NCI-H128 (cell line): Measurements from ENCODE around the gene PIP4P1.

Source experiments
- DNase-seq: peaks from one replicate; lab custom pipeline; 2025; ENCODE audit not compliant: unreplicated experiment; lab: John Stamatoyannopoulos, UW

The PIP4P1 gene

DNA sequence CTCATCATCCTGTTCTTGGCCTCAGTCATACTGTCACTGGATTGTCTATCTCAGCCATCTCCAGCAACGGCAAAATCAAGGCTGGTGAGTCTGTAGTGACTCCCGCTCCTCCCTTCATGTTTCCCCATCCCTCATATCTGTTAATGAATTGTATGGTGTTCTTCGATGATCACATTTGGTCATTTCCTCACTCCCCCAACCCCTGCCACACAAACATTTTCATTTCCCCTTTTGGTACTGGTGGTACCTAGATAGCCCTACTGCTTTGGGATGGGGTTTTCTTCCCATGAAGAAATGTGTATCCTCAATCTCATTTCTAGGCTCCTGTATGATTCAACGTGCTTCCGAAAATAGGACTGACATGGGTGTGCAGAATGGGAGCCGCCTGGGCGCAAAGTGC lies 22.6 kb downstream of the PIP4P1 start:
- DNase-seq: no peak

DNA sequence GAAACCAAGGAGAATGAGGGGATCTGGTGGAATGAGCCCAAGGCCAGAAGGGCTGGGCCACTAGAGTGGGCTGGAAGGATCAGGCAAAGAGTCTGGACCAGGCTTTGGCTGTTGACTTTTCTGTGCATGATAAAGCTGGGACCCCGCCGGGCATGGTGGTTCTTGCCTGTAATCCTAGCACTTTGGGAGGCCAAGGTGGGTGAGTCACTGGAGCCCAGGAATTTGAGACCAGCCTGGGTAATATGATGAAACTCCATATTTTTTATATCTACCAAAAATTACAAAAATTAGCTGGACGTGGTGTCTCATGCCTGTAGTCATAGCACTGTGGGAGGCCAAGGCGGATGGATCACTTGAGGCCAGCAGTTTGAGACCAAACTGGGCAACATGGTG lies 24.9 kb downstream of the PIP4P1 start:
- no peak for DNase-seq

DNA sequence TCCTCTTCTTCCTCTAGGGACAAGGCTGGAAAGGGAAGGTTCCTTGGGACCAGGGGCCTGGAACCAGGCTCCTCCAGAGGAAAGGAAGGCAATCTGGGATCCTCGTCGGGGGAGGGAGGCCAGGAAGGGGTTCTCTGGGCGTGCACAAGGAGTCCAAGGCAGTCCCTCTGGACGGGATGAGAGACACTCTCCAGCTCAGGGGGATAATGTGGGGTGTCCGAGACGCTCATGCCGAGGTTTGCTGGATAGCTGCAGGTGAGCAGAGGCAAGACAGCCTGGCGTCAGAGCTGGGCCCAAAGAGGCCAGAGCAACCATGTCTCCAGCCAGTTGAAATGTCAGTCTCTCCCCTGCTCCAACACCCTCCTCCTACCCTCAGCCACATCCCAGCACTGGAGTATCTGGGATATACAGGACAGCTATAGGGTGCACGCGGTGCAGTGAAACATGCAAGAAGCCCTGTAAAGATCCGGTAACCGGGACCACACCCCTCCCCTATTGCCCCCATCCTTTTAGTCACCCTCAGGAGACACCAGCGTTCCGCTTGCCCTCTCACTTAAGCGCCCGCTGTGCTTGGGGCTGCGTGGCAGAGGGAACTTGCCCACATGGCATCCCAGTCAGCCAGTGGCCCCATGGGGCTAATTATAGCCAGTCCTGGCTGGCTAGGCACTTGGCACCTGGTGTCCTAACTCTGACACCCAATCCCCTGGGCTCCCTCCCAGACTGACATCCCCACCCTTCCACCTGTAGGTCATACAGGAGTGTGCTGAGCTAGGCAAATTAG lies 25.5 kb downstream of the PIP4P1 start, which contains the start of gene KLHL33:
Gene KLHL33 (minus strand): TSS at position 585 of the 781 bp plus-strand sequence. CDS start 355 bp downstream, at position 230.
- no peak for DNase-seq

DNA sequence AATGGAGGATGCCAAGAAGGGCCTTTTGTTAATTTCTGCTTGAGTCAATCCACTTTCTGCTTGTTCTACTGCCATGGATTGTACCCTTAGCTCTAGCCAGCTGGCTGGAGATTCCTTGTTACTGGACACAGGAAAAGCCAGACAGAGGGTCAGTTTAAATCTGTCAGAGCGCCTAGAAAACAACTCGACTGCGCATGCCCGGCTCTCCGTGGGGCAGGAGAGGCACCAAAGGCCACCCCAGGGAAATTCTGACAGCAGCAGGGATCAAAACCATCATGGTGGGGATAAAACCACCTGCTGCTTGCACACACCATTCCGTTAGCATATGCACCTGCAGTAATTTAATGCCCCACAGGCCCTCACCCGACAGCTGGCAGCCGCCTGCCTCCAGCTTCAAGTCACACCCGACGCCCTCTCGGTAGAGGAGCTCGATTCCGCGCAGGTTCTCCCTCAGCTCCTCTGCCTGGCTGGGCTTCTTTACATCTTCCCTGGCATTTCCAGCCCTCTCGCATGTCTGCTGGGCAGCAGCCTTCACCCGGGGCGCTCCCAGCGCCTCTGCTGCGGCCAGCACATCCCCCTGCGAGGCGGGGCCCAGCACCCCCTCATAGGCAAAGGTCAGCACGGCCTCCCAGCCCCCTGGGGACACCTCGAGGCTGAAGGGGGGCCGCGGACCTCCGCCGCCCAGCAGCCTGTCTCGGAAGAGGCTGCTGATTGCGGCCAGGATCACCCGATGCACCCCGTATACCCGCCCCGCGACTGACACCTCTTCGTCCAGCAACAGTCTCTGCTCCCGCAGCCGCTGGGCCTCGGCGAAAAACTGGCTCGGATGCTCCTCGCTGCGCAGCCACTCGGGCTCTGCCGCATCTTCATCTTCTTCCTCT lies 26.3 kb downstream of the PIP4P1 start:
- DNase-seq: no peak

DNA sequence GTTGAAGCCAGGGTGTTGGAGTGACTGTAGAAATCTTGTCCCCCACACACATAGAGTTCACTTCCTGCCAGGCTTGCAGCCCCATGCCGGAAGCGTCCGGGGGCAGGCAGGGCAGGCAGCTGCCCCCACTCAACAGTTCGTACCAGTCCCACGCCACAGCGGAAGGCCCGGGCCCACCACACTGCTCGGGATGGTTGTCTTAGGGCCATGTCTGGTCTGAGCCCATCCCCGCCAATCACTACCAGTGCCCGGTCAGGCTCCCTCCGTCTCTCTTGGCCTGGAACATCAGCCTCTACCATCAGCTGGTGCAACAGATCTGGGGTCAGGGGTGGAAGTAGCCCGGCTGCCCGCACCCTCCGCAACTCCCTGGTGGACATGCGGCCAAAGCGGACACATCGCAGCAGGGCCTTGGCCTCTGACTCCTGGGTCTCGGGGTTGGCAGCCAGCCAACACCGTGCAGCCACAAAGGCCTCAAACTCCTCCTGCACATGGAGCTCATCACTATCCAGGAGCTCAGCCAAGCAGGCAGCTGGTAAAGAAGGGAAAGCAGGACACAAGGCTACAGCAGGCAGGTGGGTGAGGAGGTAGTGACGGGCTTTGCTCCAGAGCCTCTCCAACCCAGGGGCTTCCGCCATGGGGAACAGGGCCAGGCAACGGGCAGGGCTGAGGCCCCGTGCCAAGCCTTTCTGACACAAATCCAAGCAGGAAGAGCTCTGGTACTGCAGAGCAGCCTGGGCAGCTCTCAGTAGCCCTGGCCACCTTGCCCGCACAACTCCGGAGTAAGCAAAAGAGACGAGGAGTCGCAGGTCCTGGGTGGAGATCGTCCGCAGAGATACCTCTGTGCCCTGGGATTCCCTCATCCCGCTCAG lies 31.2 kb downstream of the PIP4P1 start:
- DNase-seq: no peak

DNA sequence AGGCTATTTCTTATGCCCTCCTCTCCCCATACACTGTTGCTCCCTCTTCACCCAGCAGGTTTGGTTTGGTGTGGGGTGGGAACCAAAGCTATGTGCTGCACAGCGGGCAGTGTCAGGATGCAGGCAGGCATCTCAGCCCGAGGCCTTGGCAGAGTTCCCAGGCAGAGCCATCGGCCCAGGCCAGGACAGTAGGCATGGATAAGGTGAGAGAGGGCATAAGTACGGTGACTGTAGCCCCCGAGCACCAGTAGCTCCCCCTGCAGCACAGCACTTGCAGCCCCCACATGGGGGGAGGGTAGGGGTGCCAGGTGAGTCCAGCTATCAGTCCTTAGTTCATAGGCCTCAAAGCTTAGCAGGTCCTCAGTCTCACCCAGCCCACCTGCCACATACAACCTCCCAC lies 32.4 kb downstream of the PIP4P1 start:
- DNase-seq: no peak

DNA sequence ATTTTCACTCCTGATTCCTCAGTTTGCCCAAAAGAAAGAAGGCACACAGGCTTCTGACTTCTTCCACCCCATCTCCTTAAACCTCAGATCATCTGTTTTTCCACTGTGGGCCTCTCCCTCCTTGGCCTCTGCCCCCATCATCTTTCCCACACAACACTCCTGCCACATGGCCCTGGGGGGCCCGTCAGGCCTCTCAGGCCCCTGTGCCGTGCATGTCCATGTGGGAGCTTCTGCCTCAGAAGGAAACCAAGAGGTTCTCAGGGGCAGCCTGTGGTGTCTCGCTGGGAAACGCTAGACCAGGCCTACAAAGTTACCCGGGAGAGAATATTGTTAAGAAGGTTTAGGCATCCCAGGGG lies 33.2 kb downstream of the PIP4P1 start:
- no peak for DNase-seq

DNA sequence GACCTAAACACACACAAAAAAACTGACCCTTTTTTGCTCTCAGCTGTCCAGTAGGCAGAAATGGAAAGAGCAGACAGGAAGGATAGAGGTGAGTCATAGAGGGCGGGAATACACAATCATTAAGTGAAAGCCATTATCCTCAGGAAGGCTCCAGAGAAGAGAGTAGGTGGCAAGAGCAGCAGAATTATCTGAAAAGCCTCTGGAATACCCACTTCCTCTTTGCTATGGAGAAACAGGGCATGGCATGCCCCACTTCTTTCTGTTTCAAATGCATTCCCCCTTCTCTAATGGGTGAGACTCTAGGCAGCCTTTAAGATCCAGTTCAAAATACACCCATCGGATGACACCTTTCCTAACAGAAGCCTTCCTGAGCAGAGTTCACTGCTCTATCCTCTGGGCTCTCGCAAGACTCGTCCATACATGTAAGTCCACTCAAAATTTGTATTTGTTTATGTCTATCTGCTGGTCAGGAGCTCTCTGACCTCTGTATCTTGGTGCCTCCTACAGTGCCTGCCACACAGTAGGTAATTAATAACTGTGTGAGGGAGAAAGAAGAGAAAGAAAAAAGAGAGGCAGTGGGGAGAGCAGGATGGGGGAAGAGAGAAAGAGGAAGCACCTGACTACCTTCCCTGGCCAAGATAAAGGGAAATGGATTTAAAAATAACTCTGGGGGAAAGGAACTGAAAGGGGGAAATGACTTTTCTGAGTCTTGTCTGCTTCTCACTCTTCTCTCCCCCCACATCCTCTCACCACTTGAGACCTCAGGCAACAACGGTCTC lies 33.8 kb downstream of the PIP4P1 start:
- DNase-seq: no peak

DNA sequence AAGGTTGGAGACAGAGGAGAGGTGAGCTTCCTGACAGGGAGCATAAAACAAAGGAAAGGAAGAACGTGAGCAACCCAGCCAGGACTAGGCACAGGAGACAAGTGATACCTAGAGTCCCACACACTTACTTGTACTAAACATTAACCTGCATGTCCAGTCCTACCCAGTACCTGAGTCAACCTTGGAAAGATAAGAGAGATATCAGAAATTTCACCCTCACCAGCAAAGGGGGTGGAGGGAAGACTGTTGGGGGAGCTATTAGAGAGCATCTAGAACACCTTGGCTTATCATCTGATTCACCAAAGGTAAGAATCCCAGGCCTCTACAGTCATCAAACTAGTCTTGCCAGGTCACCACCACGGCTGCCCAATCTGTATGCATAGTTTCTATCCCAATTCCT lies 36.4 kb downstream of the PIP4P1 start:
- DNase-seq: no peak

DNA sequence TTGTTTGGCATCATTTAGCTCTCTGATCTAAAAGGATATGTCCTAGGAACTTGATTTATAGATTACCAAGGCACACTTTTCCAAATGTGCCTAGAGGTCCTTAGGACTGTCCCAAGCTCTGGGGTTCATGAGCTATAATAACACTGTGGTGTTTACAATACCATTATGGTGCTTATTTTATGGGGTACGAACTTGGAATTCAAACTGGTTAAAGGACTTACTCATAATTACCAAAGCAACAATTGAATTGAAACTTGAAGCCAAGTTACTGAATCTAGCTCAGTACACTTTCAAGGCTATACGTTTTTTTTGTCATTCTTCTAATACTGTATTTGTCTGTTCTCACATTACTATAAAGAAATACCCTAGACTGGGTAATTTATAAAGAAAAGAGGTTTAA lies 38.3 kb downstream of the PIP4P1 start:
- no peak for DNase-seq

DNA sequence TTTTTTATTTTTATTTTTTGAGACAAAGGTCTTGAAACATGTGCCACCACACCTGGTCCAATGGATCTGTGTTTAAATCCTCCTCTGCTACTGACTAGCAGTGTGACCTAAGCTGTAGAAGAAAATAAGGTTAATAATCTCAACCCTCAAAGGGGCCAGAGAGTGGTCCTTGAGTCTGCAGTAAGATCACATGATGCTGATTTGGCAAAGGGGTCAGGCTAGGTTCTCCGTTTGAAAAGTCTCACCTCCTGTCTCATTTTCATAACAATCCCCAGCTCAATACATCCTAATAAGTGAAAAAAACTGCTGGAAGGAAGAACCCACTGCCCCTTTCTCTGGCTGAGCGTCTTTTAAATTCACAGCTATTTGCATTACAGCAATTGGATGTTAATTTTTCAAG lies 40.0 kb downstream of the PIP4P1 start:
- no peak for DNase-seq

DNA sequence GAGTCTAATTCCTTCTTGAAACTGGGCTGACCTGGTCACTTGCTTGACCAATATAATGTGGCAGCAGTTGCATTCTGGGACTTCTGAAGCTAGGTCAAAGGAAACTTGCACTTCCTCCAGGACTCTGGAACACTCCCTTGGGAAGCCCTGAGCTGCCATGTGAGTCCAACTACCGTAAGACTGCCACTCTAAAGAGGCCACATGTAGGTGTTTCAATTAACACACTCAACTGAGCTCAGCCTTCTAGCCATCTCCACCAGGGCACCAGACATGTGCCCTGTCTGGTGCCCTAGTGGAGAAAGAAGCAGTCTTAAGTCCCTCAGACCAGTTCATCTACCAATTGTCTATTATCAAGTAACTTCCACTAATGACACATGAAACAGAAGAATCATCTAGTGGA lies 41.8 kb downstream of the PIP4P1 start:
- no peak for DNase-seq

DNA sequence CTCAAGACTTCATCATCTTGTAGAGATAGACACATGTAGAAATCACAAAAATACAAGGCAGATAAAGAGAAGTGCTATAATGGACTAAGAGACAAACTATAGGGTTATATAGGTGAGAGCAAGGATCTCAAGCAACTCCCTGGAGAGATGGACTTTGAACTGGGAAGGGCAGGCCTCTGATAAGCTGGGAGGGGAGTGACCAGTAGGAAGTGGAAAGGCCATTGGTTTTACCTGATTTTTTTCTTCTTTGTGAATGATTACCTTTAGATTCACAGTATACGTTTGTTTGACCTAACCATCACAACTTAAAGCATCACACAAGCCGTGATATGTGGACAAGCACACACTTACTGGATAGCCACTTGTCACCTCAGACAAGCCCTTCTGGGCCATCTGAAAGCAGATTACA lies 42.7 kb downstream of the PIP4P1 start:
- no peak for DNase-seq

DNA sequence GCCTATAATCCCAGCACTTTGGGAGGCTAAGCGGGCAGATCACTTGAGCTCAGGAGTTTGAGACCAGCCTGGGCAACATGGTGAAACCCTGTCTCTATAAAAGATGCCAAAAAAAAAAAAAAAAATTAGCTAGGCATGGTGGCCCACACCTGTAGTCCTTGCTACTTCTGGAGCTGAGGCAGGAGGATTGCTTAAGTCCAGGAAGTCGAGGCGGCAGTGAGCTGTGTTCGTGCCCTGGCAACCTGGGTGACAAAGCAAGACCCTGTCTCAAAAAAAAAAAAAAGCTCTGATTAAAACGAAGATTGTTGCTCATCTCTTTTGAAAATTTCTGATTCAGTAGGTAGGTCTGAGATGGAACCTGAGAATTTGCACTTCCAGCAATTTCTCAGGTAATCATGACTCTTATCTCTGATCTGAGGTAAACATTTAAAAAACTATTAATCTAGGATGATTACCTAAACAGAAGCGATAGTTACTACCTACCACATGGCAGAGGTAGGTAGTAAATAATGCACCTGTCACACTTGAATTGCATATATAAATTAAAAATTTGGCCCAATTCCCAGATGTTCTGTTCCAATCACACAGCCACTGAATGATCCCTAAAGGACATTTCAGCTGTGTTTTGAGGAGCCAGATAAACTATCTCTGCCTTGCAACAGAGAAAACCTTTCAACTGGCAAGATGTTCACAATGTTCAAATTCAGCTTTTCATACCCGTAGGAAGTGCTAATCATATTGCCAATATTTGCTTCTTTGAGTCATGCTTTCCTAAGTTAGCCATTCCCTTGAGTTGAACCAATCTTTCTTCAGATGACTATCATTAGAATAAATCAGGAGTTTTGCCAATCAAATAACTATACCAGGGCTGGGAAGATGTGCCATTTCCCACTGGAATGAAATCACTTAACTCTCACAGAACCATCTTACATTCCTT lies 43.7 kb downstream of the PIP4P1 start:
- DNase-seq: peak; percentile 48

DNA sequence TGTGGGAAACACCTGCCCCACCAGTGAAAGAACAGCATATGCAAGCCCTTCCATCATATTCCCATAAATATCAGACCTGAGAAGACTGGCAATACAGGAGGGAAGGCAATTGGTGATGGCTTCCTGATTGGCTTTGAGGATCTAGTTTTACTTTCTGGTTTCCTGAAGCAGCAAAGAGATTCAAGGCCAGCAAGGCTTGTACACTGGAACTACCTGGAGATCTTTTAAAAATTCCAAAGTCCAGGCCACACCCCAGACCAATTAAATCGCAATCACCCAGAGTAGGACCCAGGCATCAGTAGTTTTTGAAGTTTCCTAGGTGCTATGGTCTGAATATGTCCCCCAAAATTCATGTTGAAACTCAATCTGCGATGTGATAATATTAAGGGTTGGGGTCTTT lies 45.0 kb downstream of the PIP4P1 start:
- DNase-seq: no peak

DNA sequence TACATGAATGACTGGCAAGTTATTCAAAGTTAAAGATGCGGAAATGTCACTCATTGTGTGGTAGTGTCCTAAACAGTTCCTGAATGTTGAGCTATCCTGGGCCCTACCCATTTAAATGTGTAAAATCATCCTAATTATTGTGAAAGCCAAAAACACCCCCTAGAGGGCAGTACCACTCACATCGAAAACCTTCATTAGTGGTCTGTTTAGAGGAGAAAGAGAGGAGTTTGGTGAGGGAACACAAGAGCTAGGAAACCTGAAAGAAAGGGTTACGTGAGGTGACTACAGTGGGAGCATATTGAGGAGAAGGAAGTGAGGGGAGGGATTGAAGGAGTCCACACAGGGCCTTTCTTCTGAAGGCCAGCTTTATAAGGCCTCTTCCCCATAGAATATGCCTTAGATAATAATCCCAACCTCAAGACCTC lies 45.4 kb downstream of the PIP4P1 start:
- no peak for DNase-seq

DNA sequence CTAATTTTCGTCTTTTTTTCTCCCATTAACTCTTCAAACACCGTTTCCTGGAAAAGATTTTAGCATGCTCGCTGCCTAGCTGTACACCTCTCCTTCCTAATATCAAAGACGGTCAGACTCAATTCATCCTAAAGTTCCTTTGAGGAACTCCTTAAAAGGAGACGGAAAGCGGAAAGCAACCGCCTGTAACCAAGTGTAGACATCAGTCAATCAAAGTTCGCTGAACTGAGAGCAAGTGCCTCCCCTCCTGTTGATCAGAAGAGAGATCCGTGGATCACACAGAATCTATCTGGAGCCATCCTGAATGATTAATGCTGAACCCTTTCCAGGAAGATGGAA lies 47.5 kb downstream of the PIP4P1 start:
- no peak for DNase-seq

DNA sequence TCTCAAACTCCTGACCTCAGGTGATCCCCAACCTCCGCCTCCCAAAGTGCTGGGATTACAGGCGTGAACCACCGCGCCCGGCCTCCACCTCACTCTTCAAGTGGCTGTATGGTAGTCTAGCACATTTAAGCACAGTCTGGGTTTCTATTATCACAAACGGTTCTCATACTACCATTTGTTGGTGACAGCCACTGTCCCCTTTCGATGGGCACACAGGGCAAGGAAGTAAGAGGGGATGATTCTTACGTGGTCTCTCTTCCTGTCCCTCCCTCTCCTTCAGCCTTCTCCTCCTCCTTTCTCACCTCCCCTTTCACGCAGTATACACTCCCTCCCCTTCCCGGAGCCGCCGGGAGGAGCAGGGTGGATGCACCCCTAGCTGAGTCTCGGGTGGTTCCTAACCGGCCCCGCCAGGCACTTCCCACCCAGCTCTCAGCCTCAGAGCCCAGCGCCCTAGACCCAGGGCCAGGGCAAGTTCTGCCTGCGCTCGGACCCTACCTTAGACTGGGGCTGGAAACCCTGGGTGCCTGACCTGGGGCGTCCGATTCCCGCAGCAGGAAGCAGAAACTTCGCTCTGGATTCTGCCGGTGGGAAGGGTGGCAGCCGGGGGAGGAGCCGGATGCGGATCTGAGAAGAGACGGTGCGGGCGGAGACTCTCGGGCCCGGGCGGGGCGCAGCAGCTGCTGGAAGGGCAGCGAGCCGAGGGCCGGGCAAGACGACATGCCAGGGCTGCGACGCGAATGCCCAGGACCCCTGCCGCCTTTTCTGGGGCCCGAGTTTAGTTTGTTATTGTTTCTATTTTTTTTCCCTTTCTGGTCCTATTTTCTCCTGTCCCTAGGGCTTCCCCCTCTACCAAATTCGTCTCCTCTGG lies 48.1 kb downstream of the PIP4P1 start, which contains the start of gene TEP1:
Gene TEP1 (minus strand): TSS at position 626 of the 868 bp plus-strand sequence. CDS start 5,062 bp downstream, outside the sequence.
- DNase-seq: peak; percentile 20
